ENCODE data around the gene DAAM1.

DNA sequence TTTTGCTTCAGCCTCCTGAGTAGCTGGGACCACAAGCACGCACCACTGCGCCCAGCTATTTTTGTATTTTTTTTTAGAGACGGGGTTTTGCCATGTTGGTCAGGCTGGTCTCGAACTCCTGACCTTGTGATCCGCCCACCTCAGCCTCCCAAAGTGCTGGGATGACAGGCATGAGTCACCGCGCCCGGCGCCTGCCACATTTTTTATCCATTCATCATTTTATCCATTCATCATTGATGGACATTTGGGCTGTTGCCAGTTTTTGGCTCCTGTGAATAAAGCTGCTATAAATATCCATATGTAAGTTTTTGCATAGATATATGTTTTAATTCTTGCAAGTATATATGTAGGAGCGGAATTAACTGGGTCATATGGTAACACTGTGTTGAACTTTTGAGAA, 79.5 kb downstream of the DAAM1 start:
- TF ChIP-seq ARNTL (CRISPR knock-in tag; IDR thresholded peaks at IDR 0.05; ENCODE audit: borderline replicate concordance, low read depth) = no peak
- no peak for TF ChIP-seq CSDC2 (CRISPR knock-in tag; IDR thresholded peaks at IDR 0.05)
- TF ChIP-seq, protein P1, sequence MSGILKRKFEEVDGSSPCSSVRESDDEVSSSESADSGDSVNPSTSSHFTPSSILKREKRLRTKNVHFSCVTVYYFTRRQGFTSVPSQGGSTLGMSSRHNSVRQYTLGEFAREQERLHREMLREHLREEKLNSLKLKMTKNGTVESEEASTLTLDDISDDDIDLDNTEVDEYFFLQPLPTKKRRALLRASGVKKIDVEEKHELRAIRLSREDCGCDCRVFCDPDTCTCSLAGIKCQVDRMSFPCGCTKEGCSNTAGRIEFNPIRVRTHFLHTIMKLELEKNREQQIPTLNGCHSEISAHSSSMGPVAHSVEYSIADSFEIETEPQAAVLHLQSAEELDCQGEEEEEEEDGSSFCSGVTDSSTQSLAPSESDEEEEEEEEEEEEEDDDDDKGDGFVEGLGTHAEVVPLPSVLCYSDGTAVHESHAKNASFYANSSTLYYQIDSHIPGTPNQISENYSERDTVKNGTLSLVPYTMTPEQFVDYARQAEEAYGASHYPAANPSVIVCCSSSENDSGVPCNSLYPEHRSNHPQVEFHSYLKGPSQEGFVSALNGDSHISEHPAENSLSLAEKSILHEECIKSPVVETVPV (CRISPR knock-in tag; IDR thresholded peaks at IDR 0.05) = no peak
- TF ChIP-seq TOX (CRISPR knock-in tag; IDR thresholded peaks at IDR 0.05; ENCODE audit: borderline replicate concordance) = no peak
- TF ChIP-seq, protein P2, sequence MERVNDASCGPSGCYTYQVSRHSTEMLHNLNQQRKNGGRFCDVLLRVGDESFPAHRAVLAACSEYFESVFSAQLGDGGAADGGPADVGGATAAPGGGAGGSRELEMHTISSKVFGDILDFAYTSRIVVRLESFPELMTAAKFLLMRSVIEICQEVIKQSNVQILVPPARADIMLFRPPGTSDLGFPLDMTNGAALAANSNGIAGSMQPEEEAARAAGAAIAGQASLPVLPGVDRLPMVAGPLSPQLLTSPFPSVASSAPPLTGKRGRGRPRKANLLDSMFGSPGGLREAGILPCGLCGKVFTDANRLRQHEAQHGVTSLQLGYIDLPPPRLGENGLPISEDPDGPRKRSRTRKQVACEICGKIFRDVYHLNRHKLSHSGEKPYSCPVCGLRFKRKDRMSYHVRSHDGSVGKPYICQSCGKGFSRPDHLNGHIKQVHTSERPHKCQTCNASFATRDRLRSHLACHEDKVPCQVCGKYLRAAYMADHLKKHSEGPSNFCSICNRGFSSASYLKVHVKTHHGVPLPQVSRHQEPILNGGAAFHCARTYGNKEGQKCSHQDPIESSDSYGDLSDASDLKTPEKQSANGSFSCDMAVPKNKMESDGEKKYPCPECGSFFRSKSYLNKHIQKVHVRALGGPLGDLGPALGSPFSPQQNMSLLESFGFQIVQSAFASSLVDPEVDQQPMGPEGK (CRISPR knock-in tag; IDR thresholded peaks at IDR 0.05; ENCODE audit: borderline replicate concordance) = no peak
- no peak for TF ChIP-seq ZFP3 (CRISPR knock-in tag; IDR thresholded peaks at IDR 0.05)

All from SK-N-SH treated with all-trans-retinoic acid at 6 μM for 48 hours (cell line).